NCI-H187 treated with DMSO at 0.1 percent for 48 hours (cell line): ENCODE results near the gene SLC24A4.

Experiments used
- DNase-seq: peaks from one replicate; lab custom pipeline; 2025; lab: John Stamatoyannopoulos, UW

Gene SLC24A4

DNA sequence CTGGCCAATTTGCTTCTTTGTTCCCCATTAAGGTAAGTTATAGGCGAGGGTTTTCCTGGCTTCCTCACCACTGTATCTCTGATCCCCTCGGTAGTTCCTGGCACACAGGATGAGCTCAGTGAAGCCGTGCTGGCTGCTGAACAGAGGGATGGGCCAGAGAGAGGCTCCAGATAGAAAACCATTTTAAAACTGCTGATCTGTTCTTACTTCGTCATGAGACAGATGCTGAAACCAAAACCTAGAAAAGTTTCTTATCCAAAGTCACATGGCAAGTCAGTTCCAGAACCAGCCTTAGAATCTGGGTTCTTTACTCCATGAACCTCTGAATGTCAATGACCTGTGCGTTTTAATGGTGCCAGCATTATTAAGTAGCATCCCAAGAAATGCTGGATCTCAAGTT is 114.3 kb downstream of the SLC24A4 start:
- DNase-seq: no peak

DNA sequence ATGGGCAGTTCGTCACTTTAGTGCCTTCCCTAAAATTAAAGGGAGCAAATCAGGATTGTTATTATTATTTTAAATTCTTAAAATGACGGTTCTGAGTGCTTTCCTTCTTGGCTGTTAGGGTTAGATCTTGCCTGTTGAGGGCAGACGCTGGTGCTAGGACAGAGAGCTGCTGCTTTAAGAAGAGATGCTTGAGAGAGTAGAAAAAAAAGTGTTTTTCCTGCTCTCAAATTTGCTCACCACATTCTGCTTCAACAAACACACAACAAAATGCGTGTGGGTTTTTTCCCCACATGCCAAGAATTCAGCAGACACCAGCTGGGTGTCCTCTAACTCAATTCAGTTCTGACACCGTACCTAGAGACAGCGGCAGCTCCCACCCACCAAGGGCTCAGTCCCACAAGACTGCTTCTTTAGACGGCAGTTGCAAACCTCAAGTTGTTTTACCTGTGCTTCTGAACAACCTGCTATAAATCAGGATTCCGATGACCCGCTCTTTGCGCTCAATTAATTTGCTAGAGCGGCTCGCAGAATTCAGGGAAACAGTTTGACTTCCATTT is 114.8 kb downstream of the SLC24A4 start:
- no peak for DNase-seq

DNA sequence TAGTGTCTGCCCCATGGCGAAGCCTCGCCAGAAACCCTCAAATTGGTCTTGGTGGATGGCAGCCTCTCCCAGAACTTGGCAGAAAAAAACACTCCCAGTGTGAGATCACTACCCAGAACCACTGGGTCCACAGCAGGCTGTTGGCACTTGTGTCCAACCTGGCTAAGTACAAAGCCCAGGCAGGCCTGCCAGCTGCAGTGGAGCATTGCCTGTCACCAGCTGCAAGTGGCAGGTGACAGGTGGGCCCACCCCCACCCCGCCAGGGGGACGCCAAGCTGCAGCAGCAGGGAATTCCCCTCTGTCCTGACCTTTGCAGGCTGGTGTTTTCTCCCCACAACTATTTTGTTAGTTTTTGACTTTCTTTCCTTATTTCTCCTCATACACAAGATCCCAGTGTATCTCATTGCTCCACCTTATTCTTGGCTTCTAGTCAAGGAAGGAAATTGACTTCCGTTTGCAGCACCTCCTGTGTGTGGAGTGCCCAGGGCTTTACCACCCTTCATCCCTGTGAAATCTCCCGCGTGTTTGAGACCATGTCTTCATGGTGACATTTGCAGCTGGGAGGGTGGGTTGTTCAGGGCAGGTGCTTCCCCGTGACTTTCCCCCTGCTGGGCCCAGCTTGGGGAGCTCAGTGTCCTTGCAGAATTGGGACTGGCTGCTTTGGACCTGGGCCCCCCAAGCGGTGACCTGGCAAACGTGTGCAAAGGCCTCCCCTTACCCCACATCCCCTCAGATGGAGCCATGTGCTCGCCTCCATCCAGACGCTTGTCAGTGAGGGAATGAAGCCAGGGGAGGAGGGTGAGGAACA is 116.8 kb downstream of the SLC24A4 start:
- no peak for DNase-seq

DNA sequence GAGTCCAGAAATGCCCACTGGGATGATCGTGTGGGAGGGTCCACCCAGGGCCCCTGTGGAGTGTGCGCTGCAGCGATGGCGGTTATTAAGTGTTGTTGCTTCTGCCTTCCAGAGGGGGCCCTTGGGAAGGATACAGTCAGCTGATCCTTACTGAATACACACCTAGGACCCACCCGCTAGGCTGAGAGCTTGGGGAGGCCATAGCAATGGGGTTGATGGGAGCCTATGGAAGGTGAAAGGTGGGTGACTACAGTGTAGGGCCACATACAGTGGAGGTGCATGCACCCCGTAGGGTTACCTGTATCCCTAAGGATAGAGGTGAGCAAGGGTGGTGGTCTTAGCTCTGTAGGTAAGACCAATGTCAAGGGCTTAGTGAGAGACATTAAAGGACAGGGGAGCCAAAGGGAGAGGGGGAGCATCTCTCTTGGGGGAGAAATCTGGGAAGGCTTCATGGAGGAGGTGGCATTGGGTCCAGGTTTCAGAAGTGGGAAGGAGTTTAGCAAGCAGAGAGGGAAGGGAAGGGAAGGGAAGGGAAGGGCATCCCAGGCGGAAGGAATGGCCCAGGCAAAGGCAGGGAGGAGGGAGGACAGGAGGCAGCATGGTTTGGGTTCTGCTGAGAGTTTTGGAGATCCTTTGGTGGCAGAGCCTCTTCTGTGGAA is 117.5 kb downstream of the SLC24A4 start:
- no peak for DNase-seq

DNA sequence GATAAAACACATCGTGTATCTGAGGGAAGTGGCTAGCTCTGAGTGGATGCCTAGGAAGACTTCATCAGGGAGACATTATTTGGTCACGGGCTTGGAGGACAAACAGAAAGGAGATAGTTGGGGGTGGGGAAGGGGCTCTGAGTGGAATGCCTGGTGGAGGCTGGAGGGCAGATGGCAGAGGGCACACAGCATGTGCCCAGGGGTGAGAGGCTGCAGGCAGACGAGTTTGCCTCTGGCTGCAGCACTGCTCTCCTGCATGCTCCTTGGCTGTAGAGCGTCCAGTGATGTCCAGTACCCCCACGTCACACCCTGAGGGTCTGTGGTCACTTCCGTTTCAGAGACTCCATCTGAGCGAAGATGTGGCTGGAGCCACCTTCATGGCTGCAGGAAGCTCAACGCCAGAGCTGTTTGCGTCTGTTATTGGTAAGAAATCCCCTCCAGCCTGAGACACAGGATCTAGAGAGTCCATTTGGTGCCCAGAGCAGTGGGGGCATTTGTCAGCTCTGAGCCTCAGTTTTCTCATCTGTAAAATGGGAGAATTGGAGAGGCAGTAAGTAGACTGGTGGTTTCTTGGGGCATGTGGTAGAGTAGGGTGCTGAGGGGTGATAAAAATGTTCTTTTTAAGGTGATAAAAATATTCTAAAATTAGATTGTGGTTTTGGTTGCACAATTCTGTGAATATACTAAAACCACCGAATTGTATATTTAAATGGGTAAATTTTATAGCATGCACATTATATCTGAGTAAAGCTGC is 119.0 kb downstream of the SLC24A4 start:
- no peak for DNase-seq

DNA sequence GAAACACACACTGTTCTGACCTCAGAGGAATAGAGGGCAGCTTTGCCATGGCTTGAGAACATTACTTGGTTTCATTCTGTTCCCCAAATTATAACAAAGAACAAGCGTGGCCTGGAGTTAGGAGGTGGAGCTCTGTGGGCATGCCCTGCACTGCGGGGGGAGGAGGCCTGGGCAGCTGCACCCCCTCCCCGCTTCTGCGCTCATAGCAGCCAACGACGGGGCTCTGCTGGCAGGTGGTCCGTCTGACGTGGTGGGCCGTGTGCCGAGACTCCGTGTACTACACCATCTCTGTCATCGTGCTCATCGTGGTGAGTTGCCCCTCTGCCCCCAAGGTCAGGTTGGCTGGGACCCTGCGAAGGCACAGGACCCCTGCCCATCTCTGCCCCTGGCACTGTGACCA is 120.2 kb downstream of the SLC24A4 start:
- DNase-seq: no peak

DNA sequence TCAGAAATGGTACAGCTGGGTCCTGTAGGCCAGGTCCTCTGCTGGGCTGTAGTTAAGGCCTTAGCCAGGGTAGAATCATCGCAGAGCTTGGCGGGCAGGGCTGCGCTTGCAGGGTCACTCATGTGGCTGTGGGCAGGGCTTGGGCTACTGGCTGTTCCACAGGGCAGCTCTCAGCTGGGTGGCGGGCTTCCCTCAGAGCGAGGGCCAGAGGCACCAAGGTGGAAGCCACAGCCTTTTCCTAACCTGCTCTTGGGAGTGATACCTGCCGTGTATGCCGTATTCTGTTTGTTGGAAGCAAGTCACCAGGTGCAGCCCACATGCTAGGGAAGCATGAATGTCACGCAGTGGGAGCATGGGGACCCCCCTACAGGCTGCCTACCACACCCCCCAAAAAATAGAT is 120.8 kb downstream of the SLC24A4 start:
- no peak for DNase-seq

DNA sequence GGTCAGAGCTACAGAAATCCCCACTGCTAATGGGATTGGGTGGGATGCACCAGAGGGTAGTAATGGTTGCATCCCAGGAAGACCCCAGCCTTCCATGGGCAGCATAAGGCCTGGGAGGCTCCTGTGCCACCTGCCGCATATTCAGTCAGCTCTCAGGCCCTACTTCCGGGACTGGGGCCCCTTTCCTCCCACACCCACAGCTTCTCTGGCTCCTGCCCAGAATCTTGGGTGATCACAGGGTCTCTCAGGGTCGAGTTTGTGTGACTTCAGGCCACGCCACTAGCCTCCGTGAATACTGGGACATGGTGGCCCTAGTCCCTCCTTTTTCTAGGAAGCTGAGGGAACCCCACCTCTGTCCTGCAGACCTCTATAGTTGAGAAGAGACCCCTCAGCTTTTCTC is 123.8 kb downstream of the SLC24A4 start:
- no peak for DNase-seq

DNA sequence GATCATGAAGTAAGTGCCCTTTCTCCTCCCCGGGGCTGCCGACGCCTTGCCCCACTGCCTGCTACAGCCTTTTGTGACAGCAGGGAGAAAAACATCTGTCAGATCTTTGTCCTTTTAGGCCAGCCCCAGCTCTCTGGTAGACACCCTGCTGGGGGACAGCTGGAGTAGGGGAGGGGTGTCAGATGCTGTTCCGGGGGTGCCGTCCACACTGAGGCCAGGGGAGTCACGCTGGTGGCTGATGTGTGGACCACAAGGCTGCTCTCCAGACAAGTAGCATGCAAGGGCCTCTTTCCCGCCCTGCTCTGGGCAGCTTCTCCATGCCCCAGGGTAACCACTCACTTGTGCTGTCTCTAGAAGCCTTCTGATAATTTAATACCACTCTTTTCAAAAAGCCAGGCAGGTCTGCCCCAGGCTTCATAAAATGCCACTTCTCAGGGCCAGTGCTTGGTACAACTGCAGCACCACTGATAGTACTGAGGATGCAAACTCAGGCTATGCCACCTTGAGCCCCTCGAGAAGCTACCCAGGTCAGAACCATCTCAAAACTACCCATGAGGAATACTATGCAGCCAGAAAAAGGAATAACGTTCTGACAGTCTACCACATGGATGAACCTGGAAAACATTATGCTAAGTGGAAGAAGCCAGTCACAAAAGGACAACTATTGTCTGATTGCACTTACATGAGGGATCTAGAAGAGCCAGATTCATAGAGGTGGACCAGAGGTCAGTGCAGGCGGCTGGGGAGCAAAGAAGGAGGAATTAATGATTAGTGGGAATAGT is 124.6 kb downstream of the SLC24A4 start:
- no peak for DNase-seq

DNA sequence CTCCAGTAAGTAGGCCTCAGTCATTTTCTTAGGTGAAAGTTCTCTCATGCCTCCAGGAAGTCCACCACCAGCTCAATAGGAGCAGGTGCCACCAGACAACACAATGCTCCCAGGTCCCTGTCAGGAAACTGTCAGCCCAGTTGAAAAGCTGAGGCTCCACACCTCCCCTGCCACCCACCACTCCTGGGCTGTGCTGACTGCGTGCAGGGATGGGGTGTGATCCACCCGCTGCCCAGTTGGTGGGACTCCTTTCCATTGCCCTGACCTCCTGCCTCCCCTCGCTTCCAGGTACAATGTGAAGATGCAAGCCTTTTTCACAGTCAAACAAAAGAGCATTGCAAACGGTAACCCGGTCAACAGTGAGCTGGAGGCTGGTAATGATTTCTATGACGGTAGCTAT is 125.8 kb downstream of the SLC24A4 start:
- DNase-seq: no peak

DNA sequence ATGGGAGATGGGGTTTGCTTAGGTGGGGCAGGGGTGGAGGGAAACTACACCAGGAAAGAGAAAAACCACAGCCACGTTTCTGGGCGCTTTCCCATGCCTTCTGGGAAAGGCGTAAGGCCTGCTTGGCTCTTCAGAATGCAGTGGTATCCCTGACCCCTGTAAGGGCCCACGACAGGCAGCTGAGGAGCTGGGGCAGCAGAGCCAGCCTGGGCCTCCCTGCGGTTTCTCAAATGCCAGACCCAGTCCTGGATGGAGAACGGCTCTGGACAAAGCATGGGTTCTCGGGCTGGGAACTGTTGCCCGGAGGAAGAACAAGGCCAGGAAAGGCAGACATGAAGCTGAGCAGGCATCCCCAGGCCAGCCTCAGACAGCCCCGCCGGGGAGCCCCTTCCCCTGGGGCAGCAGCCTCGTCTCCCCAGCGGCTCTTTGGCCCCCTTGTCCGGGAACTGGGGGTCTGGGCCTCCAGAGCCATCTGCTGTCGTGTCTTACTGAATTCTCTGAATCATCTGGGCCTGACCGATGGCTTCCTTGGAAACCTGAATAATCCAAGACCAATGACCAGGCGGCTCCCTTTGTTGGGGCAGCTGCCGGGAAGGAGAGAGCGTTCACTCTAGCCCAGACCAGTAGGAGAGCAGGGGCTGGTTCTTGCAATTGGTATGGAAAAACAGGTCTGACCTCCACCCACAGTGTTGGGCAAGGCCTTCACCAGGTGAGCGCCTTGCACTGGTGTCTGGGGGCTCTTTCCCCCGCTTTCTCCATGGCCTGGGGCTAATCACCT is 126.6 kb downstream of the SLC24A4 start:
- DNase-seq: no peak

DNA sequence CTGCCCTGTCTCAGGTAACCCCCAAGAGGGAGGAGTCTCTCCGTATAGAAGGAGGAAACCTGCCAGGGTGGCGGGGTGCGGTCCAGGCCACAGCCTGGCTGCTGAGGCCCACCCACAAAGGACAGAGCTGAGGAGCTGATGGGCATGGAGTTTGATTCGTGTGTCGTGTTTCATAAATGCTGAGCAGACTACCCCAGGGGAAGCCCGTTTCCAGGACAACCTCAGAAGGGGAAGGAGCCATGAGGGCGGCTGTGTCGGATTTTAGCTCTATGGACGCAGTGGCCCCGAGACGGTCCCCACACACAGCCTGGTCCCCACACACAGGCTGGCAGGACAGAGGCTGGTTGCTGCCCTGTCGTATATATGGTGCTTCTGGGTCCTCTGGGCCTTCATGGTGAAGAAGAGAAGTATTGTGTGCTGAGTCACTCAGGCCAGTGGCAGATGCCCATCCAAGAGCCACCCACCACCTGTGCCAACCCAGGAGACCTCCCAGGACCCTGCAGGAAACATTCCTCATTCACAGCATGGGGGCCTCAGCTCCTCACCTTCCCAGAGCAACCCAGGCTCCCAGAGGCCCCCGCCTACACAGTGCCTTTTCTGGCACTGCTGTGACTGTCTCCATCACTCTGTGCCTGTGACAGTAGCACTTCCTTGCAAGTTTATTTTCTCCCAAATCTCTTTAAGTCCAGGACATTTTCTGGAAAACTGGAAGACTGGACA is 127.5 kb downstream of the SLC24A4 start:
- DNase-seq: no peak

DNA sequence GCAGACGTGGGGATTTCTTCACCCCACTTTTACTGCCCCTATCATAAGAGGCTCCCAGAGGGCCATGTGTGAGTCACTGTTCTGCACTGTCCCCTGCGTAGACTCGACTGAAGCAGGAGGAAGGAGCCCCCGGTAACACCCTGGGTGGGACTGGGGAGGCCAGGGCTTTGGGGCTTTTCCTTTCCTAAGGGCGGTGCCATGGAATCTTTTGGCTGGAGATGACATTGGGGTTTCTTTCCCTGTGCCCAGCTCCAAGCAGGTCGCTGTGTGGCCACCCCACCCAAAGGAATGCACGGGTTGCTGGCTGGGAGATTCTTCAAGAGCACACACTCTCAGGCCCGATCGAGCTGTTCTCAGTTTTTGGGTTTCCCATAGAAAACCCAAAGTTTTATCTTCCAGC is 128.3 kb downstream of the SLC24A4 start:
- DNase-seq: no peak

DNA sequence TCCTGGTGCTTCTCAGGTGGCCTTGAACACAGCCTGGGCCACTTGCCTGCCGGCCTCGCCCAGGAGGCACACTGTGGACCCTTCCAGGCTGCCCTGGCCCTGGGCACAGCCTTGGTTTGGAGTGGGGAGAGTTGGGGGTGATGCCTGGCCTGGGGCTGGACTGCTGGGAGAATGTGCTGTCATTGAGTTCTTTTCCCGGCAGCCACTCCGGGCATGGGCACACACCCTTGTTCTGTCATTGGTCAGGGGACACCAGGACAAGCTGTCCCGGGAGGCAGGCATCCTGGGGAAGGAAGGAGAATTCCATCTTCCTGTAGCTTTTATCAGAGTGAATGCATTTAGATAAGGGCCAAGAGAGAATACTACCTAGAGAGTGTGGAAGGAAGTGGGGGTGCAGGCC is 128.8 kb downstream of the SLC24A4 start:
- DNase-seq: no peak

DNA sequence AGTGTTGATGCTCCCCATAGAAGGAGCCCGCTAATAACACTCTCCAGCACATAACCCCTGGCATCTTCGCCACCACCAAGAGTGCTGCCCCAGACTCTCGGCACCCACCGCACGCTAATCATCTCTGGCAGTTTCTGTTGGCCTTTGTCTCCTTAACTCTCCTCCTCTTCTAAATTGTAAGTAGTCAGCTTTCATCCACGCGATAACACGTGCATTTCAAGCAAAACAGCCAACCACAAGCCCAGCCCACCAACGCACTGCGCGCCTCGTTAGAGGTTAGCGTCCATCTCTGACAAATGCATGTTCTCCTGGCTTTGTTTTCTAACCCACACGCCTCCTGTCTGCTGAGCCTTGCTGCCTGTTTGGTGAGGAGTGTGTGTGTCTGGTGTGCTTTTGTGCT is 129.5 kb downstream of the SLC24A4 start:
- DNase-seq: no peak

DNA sequence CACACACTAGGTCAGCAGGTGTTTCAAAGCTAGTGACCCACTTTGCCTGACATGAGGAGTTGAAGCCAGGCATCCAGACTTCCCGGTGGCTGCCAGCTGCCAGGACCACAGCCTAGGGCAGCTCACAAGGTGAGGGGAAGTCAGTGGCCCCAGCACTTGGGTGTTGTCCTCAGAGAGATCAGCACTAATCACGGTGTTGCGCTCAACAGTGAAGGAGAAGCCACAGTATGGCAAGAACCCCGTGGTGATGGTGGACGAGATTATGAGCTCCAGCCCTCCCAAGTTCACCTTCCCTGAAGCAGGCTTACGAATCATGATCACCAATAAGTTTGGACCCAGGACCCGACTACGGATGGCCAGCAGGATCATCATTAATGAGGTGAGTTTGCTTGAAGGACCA is 130.7 kb downstream of the SLC24A4 start:
- DNase-seq: no peak

DNA sequence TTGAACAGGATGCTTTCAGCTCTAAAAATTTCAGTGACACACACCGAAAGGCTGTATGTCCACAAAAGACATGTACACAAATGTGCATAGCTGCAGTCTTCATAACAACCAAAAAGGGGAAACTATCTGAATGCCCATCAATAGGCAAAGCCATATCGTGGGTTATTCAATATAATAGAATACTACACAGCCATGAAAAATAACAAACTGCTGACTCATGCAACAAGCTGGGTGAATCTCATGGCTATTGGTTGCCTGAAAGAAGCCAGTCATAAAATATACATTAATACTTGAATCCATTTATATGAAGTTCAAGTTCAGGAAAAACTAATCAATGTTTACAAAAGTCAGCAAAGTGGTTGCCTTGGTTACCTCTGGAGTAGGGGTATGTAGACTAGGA is 132.3 kb downstream of the SLC24A4 start:
- DNase-seq: no peak

DNA sequence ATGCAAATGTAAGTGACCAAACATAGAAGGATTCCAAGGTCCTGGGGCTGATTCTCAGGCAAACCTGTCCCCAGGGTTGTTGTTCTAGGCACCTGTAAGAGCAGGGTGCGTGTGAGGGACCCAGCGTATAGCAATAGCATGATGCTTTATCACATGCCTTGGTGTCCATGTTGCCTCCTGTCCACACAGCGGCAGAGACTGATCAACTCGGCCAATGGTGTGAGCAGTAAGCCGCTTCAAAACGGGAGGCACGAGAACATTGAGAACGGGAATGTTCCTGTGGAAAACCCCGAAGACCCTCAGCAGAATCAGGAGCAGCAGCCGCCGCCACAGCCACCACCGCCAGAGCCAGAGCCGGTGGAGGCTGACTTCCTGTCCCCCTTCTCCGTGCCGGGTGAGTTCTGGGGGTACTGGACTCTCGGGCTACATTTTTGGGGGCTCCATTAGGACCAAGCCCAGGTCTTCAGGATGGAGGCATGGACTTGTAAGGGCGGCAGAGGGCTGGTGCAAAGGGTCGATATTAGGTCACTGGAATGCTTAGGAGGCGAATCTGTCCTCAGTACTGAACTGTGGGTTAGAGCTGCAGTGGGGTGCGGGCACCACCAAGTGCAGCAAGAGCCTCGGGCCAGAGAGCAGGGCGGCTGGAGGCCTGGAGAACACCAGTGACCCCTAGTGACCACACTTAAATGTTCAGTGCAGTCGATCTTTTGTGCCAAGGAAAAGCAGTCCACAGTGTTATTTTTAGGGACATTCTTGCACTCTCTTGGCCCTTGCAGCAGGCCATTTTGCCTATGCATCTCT is 133.4 kb downstream of the SLC24A4 start:
- no peak for DNase-seq

DNA sequence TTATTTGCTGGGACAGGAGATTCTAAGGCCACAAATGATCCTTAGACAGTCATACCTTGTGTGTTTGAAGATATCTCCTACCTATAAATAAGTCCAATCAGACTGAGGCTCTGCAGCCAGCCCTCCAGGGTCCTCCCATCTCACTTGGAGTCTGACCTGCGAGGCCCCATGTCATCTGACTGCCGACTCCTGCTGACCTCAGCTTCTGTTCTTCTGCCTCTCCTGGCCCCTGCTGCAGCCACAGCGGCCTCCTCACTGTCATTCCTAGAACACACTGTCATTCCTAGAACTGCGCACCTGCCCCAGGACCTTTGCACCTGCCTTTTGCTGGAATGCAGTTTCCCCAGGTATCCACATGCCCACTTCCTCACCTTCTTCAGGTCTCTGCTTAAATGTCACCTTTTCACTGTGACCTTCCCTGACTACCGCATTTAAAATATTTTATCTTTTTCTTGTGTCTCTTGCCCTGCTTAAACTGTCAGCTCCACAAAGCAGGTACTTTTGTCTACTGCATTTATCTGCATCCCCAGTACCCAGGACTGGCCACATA is 134.1 kb downstream of the SLC24A4 start:
- no peak for DNase-seq
